Panc1 (cell line): ENCODE data around the gene APH1A. TPM values are rescaled to one million over a fixed set of nuclear protein-coding genes. Genes with fewer than 3 reads are reported as not detected.
A peak's percentile ranks its signal among the peaks of the same experiment; 100 is the strongest.

Source experiments
- ATAC-seq: fragments of 200-7000 bp; cut with Tn5 transposase; 2 replicates; pipeline ENCODE4 v1.9.1; 2020; ENCODE audit warnings: mild to moderate bottlenecking, moderate library complexity
- BruUV-seq: library from RNA; stranded (reverse); fragments of 400-500 nt; replicated peaks from 2 replicates; lab custom pipeline; 2021; lab: Mats Ljungman, UMichigan
- CTCF ChIA-PET: fragments of 300-600 bp; sonication (Branson Sonifier 250); formaldehyde crosslinking; loops from one replicate; lab custom pipeline; 2022; ENCODE audit warnings: antibody characterized with exemption; lab: Charles Lee
- POLR2A ChIA-PET: fragments of 300-600 bp; sonication (Branson Sonifier 250); formaldehyde crosslinking; loops from one replicate; lab custom pipeline; 2022; ENCODE audit warnings: antibody characterized with exemption; lab: Charles Lee
- DNase-seq: peaks from one replicate; pipeline ENCODE4 v3.0.0-alpha.2; 2010; ENCODE audit warnings: low read depth, low spot score
- H3K27ac ChIP-seq: 2 replicates; pipeline ENCODE4 v1.5.1; 2011; ENCODE audit warnings: mild to moderate bottlenecking, low read length, inconsistent platforms
- H3K27me3 ChIP-seq: fragments of 200-500 bp; sonication (Bioruptor generic); 2 replicates; pipeline ENCODE4 v1.6.0; 2014; ENCODE audit warnings: low read length, inconsistent platforms; ENCODE audit not compliant: control insufficient read depth, insufficient read depth
- H3K36me3 ChIP-seq: fragments of 200-500 bp; sonication (Bioruptor generic); 2 replicates; pipeline ENCODE4 v1.5.1; 2014; ENCODE audit warnings: inconsistent platforms, mild to moderate bottlenecking, low read length, moderate library complexity; ENCODE audit not compliant: control insufficient read depth, insufficient read depth
- H3K4me1 ChIP-seq: 2 replicates; pipeline ENCODE4 v1.5.1; 2011; ENCODE audit warnings: inconsistent platforms, mild to moderate bottlenecking, low read length, moderate library complexity; ENCODE audit not compliant: control insufficient read depth, insufficient read depth
- H3K4me3 ChIP-seq, 2 experiments: 2 replicates each; pipeline ENCODE4 v1.5.1; 2011 to 2012; ENCODE audit warnings: low read depth in 2 of 2, low read length in 2 of 2, mild to moderate bottlenecking in 2 of 2, inconsistent platforms in 1 of 2, moderate library complexity in 1 of 2
- H3K9me3 ChIP-seq: fragments of 200-500 bp; sonication (Bioruptor generic); 2 replicates; pipeline ENCODE4 v1.5.1; 2014; ENCODE audit warnings: low read depth, mild to moderate bottlenecking, inconsistent platforms, low read length, moderate library complexity; ENCODE audit not compliant: control insufficient read depth, insufficient read depth
- POLR2AphosphoS5 ChIP-seq: IDR thresholded peaks from 2 replicates; pipeline ENCODE4 v1.6.1; 2012; ENCODE audit warnings: mild to moderate bottlenecking, low read depth, low read length, moderate library complexity
- REST ChIP-seq, 2 experiments: IDR thresholded peaks; 2 replicates each; pipeline ENCODE4 v1.6.1; 2011 to 2012; ENCODE audit warnings: low read depth in 2 of 2, control low read depth in 1 of 2, low read length in 1 of 2, mild to moderate bottlenecking in 1 of 2, moderate library complexity in 1 of 2; ENCODE audit not compliant: insufficient read depth in 1 of 2
- SIN3A ChIP-seq: IDR thresholded peaks from 2 replicates; pipeline ENCODE4 v1.6.1; 2012; ENCODE audit warnings: low read depth, mild to moderate bottlenecking, low read length, moderate library complexity, borderline replicate concordance; ENCODE audit not compliant: insufficient read depth
- TCF7L2 ChIP-seq: IDR thresholded peaks from 2 replicates; pipeline ENCODE4 v1.6.1; 2011; ENCODE audit warnings: mild to moderate bottlenecking, low read depth, low read length, inconsistent platforms
- in situ Hi-C: cut with HindIII; loops from 2 replicates; pipeline ENCODE4 v1.10.0; 2016; ENCODE audit warnings: low sequenced_read_pairs, low pct_unique_long_range_greater_than_20kb
- intact Hi-C: fragments of 100-400 bp; cut with micrococcal nuclease; formaldehyde crosslinking; loops from one replicate; pipeline ENCODE4 v1.10.0; 2022; ENCODE audit not compliant: unreplicated experiment
- total RNA-seq: library from RNA; stranded (reverse); gene quantifications from one replicate; pipeline ENCODE4 v1.2.1, GENCODE V29; 2021; ENCODE audit not compliant: unreplicated experiment
- TF ChIP-seq, protein P1 (sequence below): fragments of 450-650 bp; IDR thresholded peaks from 2 replicates; pipeline ENCODE4 v1.5.1; 2017; ENCODE audit warnings: mild to moderate bottlenecking

The APH1A gene
- total RNA-seq, 1 experiment from 2014 or later, result 146 TPM

GRCh38 chr1:150282558-150282958 is 13.7 kb upstream of the APH1A start:
- no TSS peak for BruUV-seq
- Histone ChIP-seq H3K9me3 (no peaks in the 10 kb centered on the region), H3K27ac (no peak overlapping the region), H3K4me3 (peak overlapping the region; percentile 45 to 72), H3K27me3 (no peaks in the 10 kb centered on the region), H3K4me1 (0 out of 2 replicates have a peak, but pooled peaks cover 4% of the 10 kb centered on the region), H3K36me3 (no peaks in the 10 kb centered on the region)
- in situ Hi-C loops (no loop called here), intact Hi-C loops (no loop called here)
- ATAC-seq (peak; percentile 36), DNase-seq (no peak)
- TF ChIP-seq, protein P1, sequence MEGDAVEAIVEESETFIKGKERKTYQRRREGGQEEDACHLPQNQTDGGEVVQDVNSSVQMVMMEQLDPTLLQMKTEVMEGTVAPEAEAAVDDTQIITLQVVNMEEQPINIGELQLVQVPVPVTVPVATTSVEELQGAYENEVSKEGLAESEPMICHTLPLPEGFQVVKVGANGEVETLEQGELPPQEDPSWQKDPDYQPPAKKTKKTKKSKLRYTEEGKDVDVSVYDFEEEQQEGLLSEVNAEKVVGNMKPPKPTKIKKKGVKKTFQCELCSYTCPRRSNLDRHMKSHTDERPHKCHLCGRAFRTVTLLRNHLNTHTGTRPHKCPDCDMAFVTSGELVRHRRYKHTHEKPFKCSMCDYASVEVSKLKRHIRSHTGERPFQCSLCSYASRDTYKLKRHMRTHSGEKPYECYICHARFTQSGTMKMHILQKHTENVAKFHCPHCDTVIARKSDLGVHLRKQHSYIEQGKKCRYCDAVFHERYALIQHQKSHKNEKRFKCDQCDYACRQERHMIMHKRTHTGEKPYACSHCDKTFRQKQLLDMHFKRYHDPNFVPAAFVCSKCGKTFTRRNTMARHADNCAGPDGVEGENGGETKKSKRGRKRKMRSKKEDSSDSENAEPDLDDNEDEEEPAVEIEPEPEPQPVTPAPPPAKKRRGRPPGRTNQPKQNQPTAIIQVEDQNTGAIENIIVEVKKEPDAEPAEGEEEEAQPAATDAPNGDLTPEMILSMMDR, result no peak
- no peak for TF ChIP-seq POLR2AphosphoS5
- TF ChIP-seq REST (IDR thresholded peaks at IDR 0.05; ENCODE audit: insufficient read depth in 1 of 2, low read depth in 2 of 2, low read length in 1 of 2), result no peak
- no peak for TF ChIP-seq TCF7L2
- no peak for TF ChIP-seq SIN3A
- CTCF ChIA-PET, result interaction anchor here (0.7 kb wide), 1 partner anchor 37 kb away, joined by 6 read pairs; no protein-coding TSS in a partner anchor
- POLR2A ChIA-PET, result no interaction called here

DNA sequence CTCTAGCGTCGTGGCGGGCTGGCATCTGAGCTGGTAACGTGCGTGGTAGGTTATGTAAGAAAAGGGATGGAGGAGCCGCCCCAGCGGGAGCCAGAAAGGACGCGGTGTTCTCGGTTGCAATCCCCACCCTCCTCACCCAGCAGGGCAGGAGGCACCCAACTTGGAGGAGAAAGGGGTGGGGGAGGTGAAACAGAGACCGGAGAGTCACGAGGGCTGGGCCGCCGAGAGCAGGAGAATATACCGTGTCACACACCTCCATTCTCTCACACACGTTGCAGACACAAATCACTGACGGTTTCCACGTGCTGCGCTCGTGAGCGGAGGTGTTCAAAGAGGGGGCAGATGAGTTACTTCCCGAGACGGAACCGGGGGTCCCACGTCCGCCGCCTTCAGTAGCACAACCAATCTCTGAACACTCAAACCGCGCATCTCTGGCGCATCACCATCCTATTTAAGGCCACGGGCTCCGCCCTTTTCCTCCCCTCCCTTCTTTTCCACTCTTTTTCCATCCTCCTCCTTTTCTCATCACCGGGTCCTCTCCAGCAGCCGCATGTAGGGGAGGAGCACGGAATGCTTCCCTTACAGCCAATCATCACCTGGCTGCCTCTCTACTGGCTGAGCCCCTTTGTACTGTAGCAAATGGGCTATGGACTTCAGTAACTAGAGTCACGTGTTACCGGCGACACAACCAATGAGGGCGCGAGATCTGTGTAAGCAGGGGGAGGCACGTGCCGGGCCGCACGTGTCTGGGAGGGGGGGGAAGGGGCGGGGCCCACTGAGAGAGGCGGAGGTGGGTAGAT is 13.1 kb upstream of the APH1A start, which contains the start of gene CIART:
TSS of gene CIART (plus strand) at position 797 of the 800 bp plus-strand sequence. CDS start 714 bp downstream, outside the sequence.
- Histone ChIP-seq H3K27me3 (no peaks in the 10 kb centered on the region), H3K9me3 (no peaks in the 10 kb centered on the region), H3K4me3 (peak within 1 kb of the TSS; percentile 45 to 72), H3K27ac (peak within 1 kb of the TSS; percentile 88), H3K36me3 (no peaks in the 10 kb centered on the region), H3K4me1 (0 out of 2 replicates have a peak, but pooled peaks cover 4% of the 10 kb centered on the region)
- ChIA-PET POLR2A (no interaction called here), CTCF (interaction anchor here (0.5 to 2.0 kb wide), 6 partner anchors 9 to 91 kb away, joined by 3 to 14 read pairs (median 4); partner anchors contain the start of gene C1orf54)
- peak; percentile 94 for DNase-seq
- BruUV-seq, result TSS peak; percentile 91
- ATAC-seq, result peak; percentile 91
- in situ Hi-C loops, result no loop called here
- intact Hi-C loops, result loop anchor here (1.0 kb wide), 1 partner anchor 27 kb away; no protein-coding TSS in a partner anchor
- peak; percentile 73; the same call in 1 of the 2 replicates for TF ChIP-seq TCF7L2
- TF ChIP-seq, protein P1, result no peak
